Measurements from ENCODE around the gene PIF1.

DNA sequence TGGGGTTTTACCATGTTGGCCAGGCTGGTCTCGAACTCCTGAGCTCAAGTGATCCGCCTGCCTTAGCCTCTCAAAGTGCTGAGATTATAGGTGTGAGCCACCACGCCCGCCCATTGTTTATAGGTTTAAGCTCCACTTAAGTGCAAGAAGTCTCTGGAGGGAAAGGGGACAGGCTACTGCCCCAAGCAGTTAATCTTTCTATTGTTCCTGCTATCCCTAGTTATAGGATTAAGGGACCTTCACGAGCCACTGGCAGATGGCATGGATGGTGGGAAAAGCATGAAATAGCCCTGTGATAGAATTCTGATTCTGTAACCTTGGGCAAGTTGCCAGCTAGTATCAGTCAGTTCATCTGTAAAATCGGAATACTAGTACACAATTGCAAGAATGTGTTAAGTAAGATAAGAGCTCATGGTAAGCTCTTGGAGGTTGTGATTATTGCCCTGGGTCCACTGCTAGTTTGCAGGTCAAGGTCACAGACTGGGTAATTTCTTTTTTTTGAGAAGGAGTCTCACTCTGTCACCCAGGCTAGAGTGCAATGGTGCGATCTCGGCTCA, 44.8 kb downstream of the PIF1 start:
- TF ChIP-seq, protein P1, sequence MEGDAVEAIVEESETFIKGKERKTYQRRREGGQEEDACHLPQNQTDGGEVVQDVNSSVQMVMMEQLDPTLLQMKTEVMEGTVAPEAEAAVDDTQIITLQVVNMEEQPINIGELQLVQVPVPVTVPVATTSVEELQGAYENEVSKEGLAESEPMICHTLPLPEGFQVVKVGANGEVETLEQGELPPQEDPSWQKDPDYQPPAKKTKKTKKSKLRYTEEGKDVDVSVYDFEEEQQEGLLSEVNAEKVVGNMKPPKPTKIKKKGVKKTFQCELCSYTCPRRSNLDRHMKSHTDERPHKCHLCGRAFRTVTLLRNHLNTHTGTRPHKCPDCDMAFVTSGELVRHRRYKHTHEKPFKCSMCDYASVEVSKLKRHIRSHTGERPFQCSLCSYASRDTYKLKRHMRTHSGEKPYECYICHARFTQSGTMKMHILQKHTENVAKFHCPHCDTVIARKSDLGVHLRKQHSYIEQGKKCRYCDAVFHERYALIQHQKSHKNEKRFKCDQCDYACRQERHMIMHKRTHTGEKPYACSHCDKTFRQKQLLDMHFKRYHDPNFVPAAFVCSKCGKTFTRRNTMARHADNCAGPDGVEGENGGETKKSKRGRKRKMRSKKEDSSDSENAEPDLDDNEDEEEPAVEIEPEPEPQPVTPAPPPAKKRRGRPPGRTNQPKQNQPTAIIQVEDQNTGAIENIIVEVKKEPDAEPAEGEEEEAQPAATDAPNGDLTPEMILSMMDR (IDR thresholded peaks at IDR 0.05 in 4 of 5, conservative IDR thresholded peaks at IDR 0.05 in 1 of 5) = no peak
- TF ChIP-seq POLR2A (IDR thresholded peaks at IDR 0.05) = no peak
